HCT116 (cell line): ENCODE data around the gene TAF9B.

Source experiments
- POLR2A ChIP-seq: IDR thresholded peaks from 2 replicates; pipeline ENCODE4 v1.7.0; 2011; ENCODE audit warnings: borderline replicate concordance; ENCODE audit not compliant: insufficient read depth, insufficient read length; ENCODE audit errors: extremely low read depth
- SRF ChIP-seq: IDR thresholded peaks from 2 replicates; pipeline ENCODE4 v1.6.1; 2012; ENCODE audit warnings: low read depth

- TF ChIP-seq POLR2A, result no peak
- no peak for TF ChIP-seq SRF
These were observed 47.2 kb downstream of the TAF9B start for GRCh38 chrX:78092296-78092695.
